Cardiac muscle cell (in vitro differentiated cells and primary cell): Measurements from ENCODE around the gene NLN. TPM values are rescaled to one million over a fixed set of nuclear protein-coding genes. Genes with fewer than 3 reads are reported as not detected.

Experiments used
- DNase-seq, 2 donors: peaks; one replicate each; pipeline versions ENCODE4 v3.0.0 to v3.0.0-alpha.2; 2010 to 2017; ENCODE audit warnings: low read depth in 1 of 2, low spot score in 1 of 2
- H3K27ac ChIP-seq: fragments of 200-600 bp; sonication (generic); 2 replicates; pipeline ENCODE4 v1.5.1; 2016
- H3K27me3 ChIP-seq: fragments of 200-600 bp; sonication (generic); 2 replicates; pipeline ENCODE4 v1.6.0; 2016; ENCODE audit warnings: control low read depth
- H3K36me3 ChIP-seq: fragments of 200-600 bp; sonication (generic); 2 replicates; pipeline ENCODE4 v1.5.1; 2016; ENCODE audit warnings: control low read depth
- H3K4me1 ChIP-seq: fragments of 200-600 bp; sonication (generic); 2 replicates; pipeline ENCODE4 v1.8.1; 2017; ENCODE audit warnings: low read depth, mild to moderate bottlenecking, mixed run types
- H3K4me3 ChIP-seq: fragments of 200-600 bp; sonication (generic); 2 replicates; pipeline ENCODE4 v1.5.1; 2016; ENCODE audit warnings: mild to moderate bottlenecking
- H3K9me3 ChIP-seq: fragments of 200-600 bp; sonication (generic); 2 replicates; pipeline ENCODE4 v1.5.1; 2017; ENCODE audit warnings: low read depth, mild to moderate bottlenecking, control low read depth
- CTCF ChIP-seq: IDR thresholded peaks from 2 replicates; pipeline ENCODE4 v1.5.1; 2012; ENCODE audit warnings: low read depth, mild to moderate bottlenecking, low read length
- polyA plus RNA-seq: library from polyadenylated mRNA; unstranded; fragments of >200 nt; fragmentation: Nextera tagmentation; extraction: Ambion mirVana; gene quantifications from 2 replicates; pipeline ENCODE4 v1.2.1, GENCODE V29; 2016
- total RNA-seq: library from RNA; depleted of rRNA; stranded (reverse); fragments of >200 nt; gene quantifications from 2 replicates; pipeline ENCODE4 v1.2.3, GENCODE V29; 2016

The NLN gene
- total and polyA plus RNA-seq, 2 experiments from 2014 or later: 14.7 to 19.2 TPM

- no peak for DNase-seq
- Histone ChIP-seq H3K4me1 (no peaks in the 10 kb centered on the region), H3K27ac (no peak overlapping the region), H3K9me3 (no peaks in the 10 kb centered on the region), H3K36me3 (no peaks in the 10 kb centered on the region), H3K27me3 (no peaks in the 10 kb centered on the region), H3K4me3 (no peak overlapping the region)
- no peak for TF ChIP-seq CTCF
Observed at GRCh38 chr5:65821966-65822365, 100.0 kb downstream of the NLN start.

GRCh38 chr5:65822710-65823109, 100.7 kb downstream of the NLN start:
- no peak for TF ChIP-seq CTCF
- no peak overlapping the region for H3K4me3 ChIP-seq

GRCh38 chr5:65823204-65823603, 101.2 kb downstream of the NLN start:
- TF ChIP-seq CTCF: no peak
- Histone ChIP-seq H3K27me3 (no peaks in the 10 kb centered on the region), H3K9me3 (no peaks in the 10 kb centered on the region), H3K36me3 (no peaks in the 10 kb centered on the region), H3K4me3 (no peak overlapping the region), H3K27ac (no peak overlapping the region), H3K4me1 (peaks cover under 1% of the 10 kb centered on the region)
- DNase-seq: no peak

More at GRCh38 chr5:65822710-65823109, 100.7 kb downstream of the NLN start:
- no peak for DNase-seq
- Histone ChIP-seq H3K27ac (no peak overlapping the region), H3K27me3 (no peaks in the 10 kb centered on the region), H3K4me1 (no peaks in the 10 kb centered on the region), H3K36me3 (no peaks in the 10 kb centered on the region), H3K9me3 (no peaks in the 10 kb centered on the region)

GRCh38 chr5:65823845-65824445, 101.9 kb downstream of the NLN start:
- DNase-seq: no peak
- H3K4me1 ChIP-seq: peaks cover 2% of the 10 kb centered on the region
- no peaks in the 10 kb centered on the region for H3K27me3 ChIP-seq
- no peak for TF ChIP-seq CTCF
- H3K36me3 ChIP-seq: no peaks in the 10 kb centered on the region
- H3K27ac ChIP-seq: no peak overlapping the region
- H3K4me3 ChIP-seq: no peak overlapping the region
- no peaks in the 10 kb centered on the region for H3K9me3 ChIP-seq

- Histone ChIP-seq H3K27ac (no peak overlapping the region), H3K9me3 (no peaks in the 10 kb centered on the region), H3K27me3 (no peaks in the 10 kb centered on the region), H3K4me3 (no peak overlapping the region), H3K4me1 (peaks cover 2% of the 10 kb centered on the region), H3K36me3 (no peaks in the 10 kb centered on the region)
- no peak for DNase-seq
- no peak for TF ChIP-seq CTCF
Observed at GRCh38 chr5:65825408-65826328, 103.7 kb downstream of the NLN start.
